ENCODE data around the gene HLA-A.
A peak's percentile ranks its signal among the peaks of the same experiment; 100 is the strongest.
"Not testable (repeated sequence)": the region's sequence is repeated elsewhere in the genome, so short reads cannot be mapped to it uniquely, and the experiment has no call there.

HLA-A gene

GRCh38 chr6:29963697-29964096 is 21.4 kb downstream of the HLA-A start:
- DNase-seq = not testable (repeated sequence)

GRCh38 chr6:29964518-29964886 is 22.2 kb downstream of the HLA-A start:
- no peak for DNase-seq

GRCh38 chr6:29964887-29965562 is 22.7 kb downstream of the HLA-A start:
- DNase-seq = peak; percentile 34

- no peak for DNase-seq
Observed at GRCh38 chr6:29965563-29965872, 23.2 kb downstream of the HLA-A start.

- peak; percentile 64 for DNase-seq
Observed at GRCh38 chr6:29965873-29966601, 23.7 kb downstream of the HLA-A start.

- DNase-seq = peak; percentile 21
Observed at GRCh38 chr6:29967379-29968010, 25.2 kb downstream of the HLA-A start.

- no peak for DNase-seq
Observed at GRCh38 chr6:29968130-29968529, 25.8 kb downstream of the HLA-A start.

GRCh38 chr6:29968905-29969304 is 26.6 kb downstream of the HLA-A start:
- DNase-seq = no peak

- no peak for DNase-seq
Observed at GRCh38 chr6:29970711-29971110, 28.4 kb downstream of the HLA-A start.

GRCh38 chr6:29974901-29975560 is 32.7 kb downstream of the HLA-A start:
- no peak for DNase-seq

- DNase-seq = no peak
Observed at GRCh38 chr6:29975561-29975907, 33.2 kb downstream of the HLA-A start.

- DNase-seq = no peak
Observed at GRCh38 chr6:29976253-29976587, 33.9 kb downstream of the HLA-A start.

- DNase-seq = peak; percentile 43
Observed at GRCh38 chr6:29976588-29977424, 34.5 kb downstream of the HLA-A start.

- no peak for DNase-seq
Observed at GRCh38 chr6:29977425-29977727, 35.0 kb downstream of the HLA-A start.

- not testable (repeated sequence) for DNase-seq
Observed at GRCh38 chr6:29980013-29980412, 37.7 kb downstream of the HLA-A start.

GRCh38 chr6:29980511-29980910 is 38.2 kb downstream of the HLA-A start:
- DNase-seq = no peak

- no peak for DNase-seq
Observed at GRCh38 chr6:29981211-29981812, 39.0 kb downstream of the HLA-A start.

GRCh38 chr6:29982097-29982496 is 39.8 kb downstream of the HLA-A start:
- DNase-seq = no peak

GRCh38 chr6:29984232-29984631 is 41.9 kb downstream of the HLA-A start:
- DNase-seq = no peak

- no peak for DNase-seq
Observed at GRCh38 chr6:29984992-29985391, 42.7 kb downstream of the HLA-A start.

- DNase-seq = no peak
Observed at GRCh38 chr6:29986179-29986781, 43.9 kb downstream of the HLA-A start.

- no peak for DNase-seq
Observed at GRCh38 chr6:29989211-29989610, 46.9 kb downstream of the HLA-A start.

Measured in NCI-H1436 (cell line).